ENCODE measurements around the gene UNC5CL. TPM values are rescaled to one million over a fixed set of nuclear protein-coding genes. Genes with fewer than 3 reads are reported as not detected.

UNC5CL gene
- total RNA-seq, 3 donors from 2014 or later (not counting 1 experiment from before 2014, with no cell fraction given), result 2.1 to 5.3 (median 4.4) TPM

DNA sequence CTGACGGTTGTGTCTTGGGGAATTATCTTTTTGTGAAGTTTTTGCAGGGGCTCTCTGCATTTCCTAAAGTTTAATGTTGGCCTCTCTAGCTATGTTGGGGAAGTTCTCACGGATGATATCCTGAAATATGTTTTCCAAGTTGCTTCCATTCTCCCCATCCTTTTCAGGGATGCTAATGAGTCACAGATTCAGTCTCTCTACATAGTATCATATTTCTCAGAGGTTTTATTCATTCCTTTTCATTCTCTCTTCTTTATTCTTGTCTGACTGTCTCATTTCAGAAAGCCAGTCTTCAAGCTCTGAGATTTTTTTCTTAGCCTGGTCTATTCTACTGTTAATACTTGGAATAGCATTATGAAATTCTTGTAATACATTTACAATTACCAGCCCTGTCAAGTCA, 61.3 kb downstream of the UNC5CL start:
- no peak overlapping the region for H3K27ac Mint-ChIP-seq
- peaks cover 53 to 79% of the 10 kb centered on the region in 2 donors for H3K27me3 Mint-ChIP-seq (ENCODE audit: low read depth in 2 of 2)
- Histone ChIP-seq H3K27me3 (ENCODE audit: control insufficient read depth, insufficient read depth, low read length) (peaks cover 23% of the 10 kb centered on the region), H3K27ac (ENCODE audit: low read length) (no peak overlapping the region), H3K4me1 (ENCODE audit: control insufficient read depth, insufficient read depth, low read length) (no peaks in the 10 kb centered on the region), H3K9me3 (ENCODE audit: control insufficient read depth, insufficient read depth, low read length) (no peaks in the 10 kb centered on the region), H3K36me3 (ENCODE audit: control insufficient read depth, insufficient read depth, low read length) (no peaks in the 10 kb centered on the region), H3K4me3 (ENCODE audit: low read length) (no peak overlapping the region)
- H3K9me3 Mint-ChIP-seq, result no peaks in the 10 kb centered on the region
- intact Hi-C loops (cut with micrococcal nuclease), result no loop called here
- ATAC-seq (no peak), DNase-seq (no peak)
- no peak for TF ChIP-seq CTCF (IDR thresholded peaks at IDR 0.05)
- no peak overlapping the region for H3K4me3 Mint-ChIP-seq
- H3K36me3 Mint-ChIP-seq, result no peaks in the 10 kb centered on the region
- H3K4me1 Mint-ChIP-seq, result no peaks in the 10 kb centered on the region
- 83% methylated on average over 2 of the region's 2 CpGs for WGBS (ENCODE audit: insufficient coverage)

- no peak for TF ChIP-seq CTCF (IDR thresholded peaks at IDR 0.05)
- no peaks in the 10 kb centered on the region for H3K4me1 Mint-ChIP-seq
- no peaks in the 10 kb centered on the region for H3K36me3 Mint-ChIP-seq
- no peaks in the 10 kb centered on the region for H3K4me1 ChIP-seq (ENCODE audit: control insufficient read depth, insufficient read depth, low read length)
- WGBS (ENCODE audit: insufficient coverage), result 83% methylated on average over 4 of the region's 4 CpGs
- no peaks in the 10 kb centered on the region for H3K36me3 ChIP-seq (ENCODE audit: control insufficient read depth, insufficient read depth, low read length)
- ATAC-seq (no peak), DNase-seq (no peak)
- H3K27ac Mint-ChIP-seq, result no peak overlapping the region
- H3K27ac ChIP-seq (ENCODE audit: low read length), result no peak overlapping the region
- intact Hi-C loops (cut with micrococcal nuclease), result no loop called here
- H3K9me3 Mint-ChIP-seq, result no peaks in the 10 kb centered on the region
- no peak overlapping the region for H3K4me3 ChIP-seq (ENCODE audit: low read length)
- H3K27me3 ChIP-seq (ENCODE audit: control insufficient read depth, insufficient read depth, low read length), result peaks cover 23% of the 10 kb centered on the region
- peaks cover 50 to 78% of the 10 kb centered on the region in 2 donors for H3K27me3 Mint-ChIP-seq (ENCODE audit: low read depth in 2 of 2)
- no peaks in the 10 kb centered on the region for H3K9me3 ChIP-seq (ENCODE audit: control insufficient read depth, insufficient read depth, low read length)
- H3K4me3 Mint-ChIP-seq, result no peak overlapping the region
Observed at GRCh38 chr6:40977085-40977484, 61.9 kb downstream of the UNC5CL start.

Other genes with a start within 250 kb of the UNC5CL start
- gene TSPO2, start 3.2 kb upstream of the UNC5CL start, total RNA-seq, result not detected
- gene APOBEC2, start 14.0 kb upstream of the UNC5CL start, total RNA-seq, result not detected
- 10 to 100 TPM; 30.8 to 36.7 (median 35.5) TPM for gene OARD1, start 33.1 kb upstream of the UNC5CL start, total RNA-seq
- gene NFYA, start 33.8 kb upstream of the UNC5CL start, total RNA-seq, result 10 to 100 TPM; 27.5 to 33.1 (median 33.0) TPM
- 1 to 10 TPM; 1.4 to 8.6 (median 3.4) TPM for gene TREML1, start 115.1 kb upstream of the UNC5CL start, total RNA-seq
- gene TREM2, start 123.9 kb upstream of the UNC5CL start, total RNA-seq, result not detected
- gene TREML2, start 161.9 kb upstream of the UNC5CL start, total RNA-seq, result 1 to 10 TPM in 2 of 3 donors, under 1 TPM in 1; 0.75 to 3.0 (median 1.0) TPM
- gene TREML4, start 189.1 kb upstream of the UNC5CL start, total RNA-seq, result 1 to 10 TPM in 1 of 3 donors, under 1 TPM in 2; 0.21 to 2.1 (median 0.32) TPM
- 10 to 100 TPM in 1 of 3 donors, 1 to 10 TPM in 2; 9.5 to 44.2 (median 9.8) TPM for gene TREM1, start 247.5 kb upstream of the UNC5CL start, total RNA-seq